Renal pelvis (tissue), 4 donors: ENCODE data around the gene TPI1. TPM values are rescaled to one million over a fixed set of nuclear protein-coding genes. Genes with fewer than 3 reads are reported as not detected.

ENCODE experiments used
- DNase-seq: peaks from one replicate; pipeline ENCODE4 v3.0.0-alpha.2; 2013
- polyA plus RNA-seq, 3 donors: library from polyadenylated mRNA; unstranded; fragments of 120-200 nt; gene quantifications; one replicate each; pipeline ENCODE4 v1.2.1, GENCODE V29; 2013; ENCODE audit not compliant: insufficient read length in 3 of 3

TPI1 gene
- polyA plus RNA-seq, 3 donors: 560 to 690 (median 592) TPM

- no peak for DNase-seq
These were observed 26.4 kb upstream of the TPI1 start, which contains the start of gene GNB3 for GRCh38 chr12:6840761-6841515. Gene GNB3 (plus strand): TSS chr12:6840925. CDS start chr12:6841288, 363 bp downstream.

- no peak for DNase-seq
These were observed 25.3 kb upstream of the TPI1 start for GRCh38 chr12:6842075-6842474.

- no peak for DNase-seq
These were observed 24.0 kb upstream of the TPI1 start for GRCh38 chr12:6843118-6843902.

GRCh38 chr12:6845395-6845794, 21.9 kb upstream of the TPI1 start:
- DNase-seq: no peak

GRCh38 chr12:6846316-6846869, 20.9 kb upstream of the TPI1 start:
- DNase-seq: no peak

- DNase-seq: no peak
These were observed 19.7 kb upstream of the TPI1 start for GRCh38 chr12:6847676-6848075.

- DNase-seq: no peak
These were observed 17.9 kb upstream of the TPI1 start for GRCh38 chr12:6849427-6849826.

- DNase-seq: no peak
These were observed 17.3 kb upstream of the TPI1 start for GRCh38 chr12:6849976-6850560.

- DNase-seq: no peak
These were observed 16.6 kb upstream of the TPI1 start for GRCh38 chr12:6850796-6851152.

- peak; percentile 97 for DNase-seq
These were observed 16.0 kb upstream of the TPI1 start, which contains the start of gene CDCA3 for GRCh38 chr12:6851153-6851920. Gene CDCA3 (minus strand): TSS chr12:6851286. CDS start chr12:6850952, 334 bp downstream.

- DNase-seq: peak; percentile 100
These were observed 15.2 kb upstream of the TPI1 start, which contains the start of gene USP5 for GRCh38 chr12:6851921-6852650. Gene USP5 (plus strand): TSS chr12:6852150. CDS start chr12:6852180, 30 bp downstream.

GRCh38 chr12:6852651-6853354, 14.5 kb upstream of the TPI1 start:
- no peak for DNase-seq

GRCh38 chr12:6853626-6854025, 13.7 kb upstream of the TPI1 start:
- DNase-seq: no peak

- no peak for DNase-seq
These were observed 13.3 kb upstream of the TPI1 start for GRCh38 chr12:6854036-6854435.

GRCh38 chr12:6855322-6855721, 12.0 kb upstream of the TPI1 start:
- no peak for DNase-seq

- DNase-seq: no peak
These were observed 8.5 kb upstream of the TPI1 start for GRCh38 chr12:6858799-6859198.

GRCh38 chr12:6860116-6860515, 7.2 kb upstream of the TPI1 start:
- no peak for DNase-seq

- DNase-seq: no peak
These were observed 6.4 kb upstream of the TPI1 start for GRCh38 chr12:6860942-6861341.

- DNase-seq: no peak
These were observed 5.9 kb upstream of the TPI1 start for GRCh38 chr12:6861391-6861790.

- DNase-seq: no peak
These were observed 4.3 kb upstream of the TPI1 start for GRCh38 chr12:6863033-6863432.
